H1 (cell line): ENCODE data around the gene PRODH2. TPM values are rescaled to one million over a fixed set of nuclear protein-coding genes. Genes with fewer than 3 reads are reported as not detected.

Source experiments
- CTCF ChIA-PET: fragments of 300-600 bp; sonication (Branson Sonifier 250); formaldehyde crosslinking; loops from one replicate; lab custom pipeline; 2021; ENCODE audit not compliant: partially characterized antibody; lab: Charles Lee
- POLR2A ChIA-PET: fragments of 300-600 bp; sonication (Branson Sonifier 250); formaldehyde crosslinking; loops from one replicate; lab custom pipeline; 2021; ENCODE audit warnings: inconsistent platforms; ENCODE audit not compliant: partially characterized antibody; lab: Charles Lee
- DNase-seq, 2 experiments: peaks; one replicate each; pipeline versions ENCODE4 v3.0.0 to v3.0.0-alpha.2; 2010 to 2022; ENCODE audit warnings: low spot score in 2 of 2, low read depth in 1 of 2, mixed read lengths in 1 of 2
- FAIRE-seq: peaks from 2 replicates; lab custom pipeline; 2011; peaks lifted over from hg19 to GRCh38; lab: Jason Lieb, UNC
- H2AFZ ChIP-seq: 2 replicates; pipeline ENCODE4 v1.8.1; 2012; ENCODE audit warnings: low read length, inconsistent platforms
- H2AK5ac ChIP-seq: 2 replicates; pipeline ENCODE4 v1.6.1; 2013; ENCODE audit warnings: low read depth, low read length
- H2BK120ac ChIP-seq: replicated peaks from 2 replicates; pipeline ENCODE3; 2013; ENCODE audit warnings: low read depth, low read length, inconsistent platforms
- H2BK12ac ChIP-seq: 2 replicates; pipeline ENCODE4 v1.6.1; 2013; ENCODE audit warnings: low read depth, low read length
- H2BK15ac ChIP-seq: 2 replicates; pipeline ENCODE4 v1.6.1; 2013; ENCODE audit warnings: low read length
- H2BK20ac ChIP-seq: 2 replicates; pipeline ENCODE4 v1.6.1; 2013; ENCODE audit warnings: low read length
- H2BK5ac ChIP-seq: 2 replicates; pipeline ENCODE4 v1.6.1; 2013; ENCODE audit warnings: low read depth, low read length
- H3K14ac ChIP-seq: 2 replicates; pipeline ENCODE4 v1.6.1; 2013; ENCODE audit warnings: inconsistent platforms; ENCODE audit not compliant: insufficient read length
- H3K18ac ChIP-seq: 2 replicates; pipeline ENCODE4 v1.6.1; 2013; ENCODE audit warnings: low read length; ENCODE audit errors: extremely low read depth
- H3K23ac ChIP-seq: 2 replicates; pipeline ENCODE4 v1.6.1; 2013; ENCODE audit warnings: inconsistent platforms; ENCODE audit not compliant: insufficient read length
- H3K23me2 ChIP-seq: 2 replicates; pipeline ENCODE4 v1.6.1; 2013; ENCODE audit warnings: low read depth, low read length
- H3K27ac ChIP-seq: 2 replicates; pipeline ENCODE4 v1.6.1; 2011; ENCODE audit warnings: low read depth, low read length, inconsistent platforms
- H3K27me3 ChIP-seq, 4 experiments: replicated peaks in 1 of 4; 1 replicate in 1 of 4; 2 replicates in 3 of 4; pipeline versions ENCODE4 v1.6.1 to v1.8.1; 2011 to 2013; ENCODE audit warnings: low read length in 3 of 4, mild to moderate bottlenecking in 3 of 4, inconsistent platforms in 2 of 4, mixed read lengths in 2 of 4, moderate library complexity in 1 of 4; ENCODE audit not compliant: control insufficient read depth in 3 of 4, insufficient read depth in 3 of 4; ENCODE audit errors: extremely low read depth in 1 of 4
- H3K36me3 ChIP-seq, 4 experiments: 2 replicates each; pipeline versions ENCODE4 v1.6.1 to v1.8.1; 2011 to 2013; ENCODE audit warnings: mild to moderate bottlenecking in 4 of 4, low read length in 3 of 4, moderate library complexity in 2 of 4, control low read depth in 1 of 4, inconsistent platforms in 1 of 4; ENCODE audit not compliant: insufficient read depth in 4 of 4, control insufficient read depth in 2 of 4
- H3K4ac ChIP-seq: replicated peaks from 2 replicates; pipeline ENCODE3; 2013; ENCODE audit warnings: low read length, low read depth, mixed read lengths, inconsistent platforms; ENCODE audit not compliant: insufficient read length
- H3K4me1 ChIP-seq, 4 experiments: replicated peaks in 1 of 4; 1 replicate in 1 of 4; 2 replicates in 3 of 4; pipeline versions ENCODE4 v1.6.1 to v1.8.1; 2011 to 2013; ENCODE audit warnings: low read length in 3 of 4, inconsistent platforms in 2 of 4, mixed read lengths in 1 of 4; ENCODE audit not compliant: insufficient read depth in 4 of 4, control insufficient read depth in 3 of 4
- H3K4me2 ChIP-seq, 2 experiments: 2 replicates each; pipeline versions ENCODE4 v1.6.1 to v1.8.1; 2011 to 2013; ENCODE audit warnings: low read depth in 2 of 2, low read length in 2 of 2, control low read depth in 1 of 2, inconsistent platforms in 1 of 2, mild to moderate bottlenecking in 1 of 2; ENCODE audit not compliant: insufficient read depth in 1 of 2
- H3K4me3 ChIP-seq, 4 experiments: fragments of 200-600, 300-600 bp in 1 of 4; sonication (generic), shearing (Covaris generic), sonication (Bioruptor Twin) in 1 of 4; 2 replicates each; pipeline versions ENCODE4 v1.5.1 to v1.8.1; 2011 to 2016; ENCODE audit warnings: low read length in 4 of 4, low read depth in 3 of 4, control low read depth in 2 of 4, inconsistent platforms in 2 of 4, mild to moderate bottlenecking in 2 of 4, mixed read lengths in 1 of 4, moderate library complexity in 1 of 4; ENCODE audit not compliant: insufficient read depth in 2 of 4; ENCODE audit errors: extremely low read depth in 1 of 4
- H3K56ac ChIP-seq: replicated peaks from 2 replicates; pipeline ENCODE3; 2013; ENCODE audit warnings: low read depth, mild to moderate bottlenecking, mixed read lengths, low read length, inconsistent platforms; ENCODE audit not compliant: insufficient read length
- H3K79me1 ChIP-seq: 2 replicates; pipeline ENCODE4 v1.6.1; 2013; ENCODE audit warnings: low read depth, low read length, control low read depth
- H3K79me2 ChIP-seq, 2 experiments: 2 replicates each; pipeline versions ENCODE4 v1.6.1 to v1.8.1; 2012 to 2013; ENCODE audit warnings: low read length in 2 of 2, mild to moderate bottlenecking in 2 of 2, inconsistent platforms in 1 of 2; ENCODE audit not compliant: insufficient read depth in 2 of 2, control insufficient read depth in 1 of 2
- H3K9ac ChIP-seq, 4 experiments: replicated peaks in 1 of 4; 1 replicate in 1 of 4; 2 replicates in 3 of 4; pipeline versions ENCODE4 v1.6.1 to v1.8.1; 2011 to 2013; ENCODE audit warnings: low read depth in 3 of 4, low read length in 3 of 4, control low read depth in 2 of 4, mild to moderate bottlenecking in 2 of 4, moderate library complexity in 2 of 4, inconsistent platforms in 1 of 4; ENCODE audit errors: extremely low read depth in 1 of 4
- H3K9me3 ChIP-seq, 2 experiments: 2 replicates each; pipeline versions ENCODE4 v1.6.1 to v1.8.1; 2012 to 2013; ENCODE audit warnings: mild to moderate bottlenecking in 2 of 2, moderate library complexity in 2 of 2, control low read depth in 1 of 2, inconsistent platforms in 1 of 2, low read depth in 1 of 2, low read length in 1 of 2, mixed read lengths in 1 of 2; ENCODE audit not compliant: insufficient read depth in 2 of 2
- H4K20me1 ChIP-seq, 2 experiments: replicated peaks in 1 of 2; 2 replicates each; pipeline versions ENCODE3 to v1.8.1; 2011 to 2013; ENCODE audit warnings: inconsistent platforms in 2 of 2, low read length in 2 of 2, mild to moderate bottlenecking in 1 of 2; ENCODE audit not compliant: insufficient read depth in 2 of 2, control insufficient read depth in 1 of 2
- H4K5ac ChIP-seq: 2 replicates; pipeline ENCODE4 v1.6.1; 2013; ENCODE audit warnings: low read length, low read depth, mixed read lengths, inconsistent platforms; ENCODE audit not compliant: insufficient read length
- H4K8ac ChIP-seq: 2 replicates; pipeline ENCODE4 v1.8.0; 2013; ENCODE audit warnings: mild to moderate bottlenecking, moderate library complexity, low read length, inconsistent platforms; ENCODE audit not compliant: insufficient read depth; ENCODE audit errors: extremely low read depth
- H4K91ac ChIP-seq: replicated peaks from 2 replicates; pipeline ENCODE3; 2013; ENCODE audit warnings: low read length, mixed read lengths, inconsistent platforms; ENCODE audit not compliant: insufficient read length
- EZH2 ChIP-seq: fragments of 200-600 bp; sonication (generic); IDR thresholded peaks from 2 replicates; pipeline ENCODE4 v1.7.1; 2012; ENCODE audit warnings: low read depth, mild to moderate bottlenecking, moderate library complexity, low read length, inconsistent platforms; ENCODE audit not compliant: severe bottlenecking
- GTF2F1 ChIP-seq: IDR thresholded peaks from 2 replicates; pipeline ENCODE4 v1.6.1; 2012; ENCODE audit warnings: low read depth, low read length, improper control_type of control experiment, borderline replicate concordance
- KDM5A ChIP-seq: fragments of 200-600 bp; IDR thresholded peaks from 2 replicates; pipeline ENCODE4 v1.7.1; 2012; ENCODE audit warnings: mild to moderate bottlenecking, low read length, inconsistent platforms, mixed read lengths
- RAD21 ChIP-seq, 2 experiments: IDR thresholded peaks in 1 of 2; conservative IDR thresholded peaks in 1 of 2; 2 replicates each; pipeline ENCODE4 v1.6.1; 2011; ENCODE audit warnings: low read depth in 2 of 2, low read length in 2 of 2, improper control_type of control experiment in 1 of 2, inconsistent platforms in 1 of 2, mild to moderate bottlenecking in 1 of 2, moderate library complexity in 1 of 2
- TEAD4 ChIP-seq: IDR thresholded peaks from 2 replicates; pipeline ENCODE4 v1.6.1; 2012; ENCODE audit warnings: low read depth, low read length, inconsistent platforms, mixed read lengths
- WGBS, 2 experiments: shearing (Covaris generic) in 1 of 2; methylation state at CpG; one replicate each; pipeline versions ENCODE4 v1.1.6 to v1.1.7; 2013 to 2015; ENCODE audit warnings: low lambda C conversion rate in 2 of 2, mixed read lengths in 2 of 2, inconsistent platforms in 1 of 2, low coverage in 1 of 2, missing lambda C conversion rate in 1 of 2; ENCODE audit not compliant: insufficient replicate concordance in 2 of 2, insufficient coverage in 1 of 2, insufficient read length in 1 of 2; ENCODE audit errors: extremely low coverage in 1 of 2, missing lambda C conversion rate in 1 of 2; 5-methylcytosine and 5-hydroxymethylcytosine counted together
- polyA plus RNA-seq, 7 experiments: library from polyadenylated mRNA; depleted of rRNA in 3 of 7; stranded (reverse) in 5 of 7; unstranded in 2 of 7; fragments of >200 nt in 5 of 7; fragments of 200-250 nt in 2 of 7; gene quantifications; 1 replicate in 5 of 7; 2 replicates in 1 of 7; 4 replicates in 1 of 7; pipeline versions ENCODE4 v1.2.1 to v1.2.3, GENCODE V29; 2011 to 2013; ENCODE audit warnings: missing spikeins in 2 of 7, mixed read lengths in 2 of 7
- total RNA-seq: library from RNA; stranded (reverse); fragmentation: NEBNext Ultra II Directional; extraction: Animal tissue kit (Norgen Biotek cat#: 25700); gene quantifications from 2 replicates; pipeline ENCODE4 v1.2.1, GENCODE V29; 2021

PRODH2 gene
- total and polyA plus RNA-seq, 2 of the 8 experiments (the other 6 are each of a cell fraction or from before 2014, with no cell fraction given) = not detected

GRCh38 chr19:35847911-35848310 lies 35.3 kb upstream of the PRODH2 start:
- ChIA-PET CTCF (no interaction called here), POLR2A (no interaction called here)
- H2BK15ac ChIP-seq = no peak overlapping the region
- no peaks in the 10 kb centered on the region for H3K79me1 ChIP-seq
- H2BK20ac ChIP-seq = no peak overlapping the region
- FAIRE-seq (no peak), DNase-seq (no peak)
- no peak overlapping the region for H3K23ac ChIP-seq
- H2BK5ac ChIP-seq = no peak overlapping the region
- H3K79me2 ChIP-seq = no peaks in the 10 kb centered on the region
- no peak overlapping the region for H3K18ac ChIP-seq
- no peak overlapping the region for H2BK12ac ChIP-seq
- peaks cover 22% of the 10 kb centered on the region for H3K23me2 ChIP-seq
- H4K91ac ChIP-seq = peak overlapping the region; percentile 30
- no peak overlapping the region for H3K27ac ChIP-seq
- H3K4ac ChIP-seq = no peak overlapping the region
- peaks cover 0 to 2% of the 10 kb centered on the region in 2 experiments for H4K20me1 ChIP-seq
- H2AFZ ChIP-seq = no peak overlapping the region
- WGBS, 2 experiments = 84% methylated on average over 8 of the region's 8 CpGs; no CpG with 5 or more reads in 1 of the 2 experiments
- H3K4me2 ChIP-seq = no peak overlapping the region
- H3K9me3 ChIP-seq = no peaks in the 10 kb centered on the region
- no peak overlapping the region for H3K9ac ChIP-seq
- no peak overlapping the region for H3K4me3 ChIP-seq
- H3K56ac ChIP-seq = no peak overlapping the region
- H3K27me3 ChIP-seq = peaks cover 20 to 43% (median 34%) of the 10 kb centered on the region in 4 experiments
- H3K36me3 ChIP-seq = no peaks in the 10 kb centered on the region
- H3K4me1 ChIP-seq = peaks cover 0 to 19% (median 9%) of the 10 kb centered on the region in 4 experiments; a peak in 5 of 7 replicates
- TF ChIP-seq TEAD4 (no peak), KDM5A (no peak), EZH2 (no peak), RAD21 (IDR thresholded peaks at IDR 0.05 in 1 of 2, conservative IDR thresholded peaks at IDR 0.05 in 1 of 2; ENCODE audit: low read depth in 2 of 2, low read length in 2 of 2) (no peak), GTF2F1 (no peak)
- H4K8ac ChIP-seq = no peak overlapping the region
- no peak overlapping the region for H3K14ac ChIP-seq
- no peak overlapping the region for H2BK120ac ChIP-seq
- no peak overlapping the region for H4K5ac ChIP-seq
- H2AK5ac ChIP-seq = no peak overlapping the region
